Mesendoderm (in vitro differentiated cells): Measurements from ENCODE around the gene ALOXE3.
A peak's percentile ranks its signal among the peaks of the same experiment; 100 is the strongest.

Source experiments
- DNase-seq: peaks from one replicate; pipeline ENCODE4 v3.0.0; 2013
- H2AK5ac ChIP-seq: 2 replicates; pipeline ENCODE4 v1.6.1; 2013; ENCODE audit warnings: low read length, inconsistent platforms
- H2BK120ac ChIP-seq: 2 replicates; pipeline ENCODE4 v1.6.1; 2013; ENCODE audit warnings: low read depth, mild to moderate bottlenecking, low read length, moderate library complexity, mixed read lengths
- H2BK15ac ChIP-seq: replicated peaks from 2 replicates; pipeline ENCODE4 v1.6.1; 2013; ENCODE audit warnings: low read depth, mild to moderate bottlenecking, moderate library complexity
- H2BK5ac ChIP-seq: 2 replicates; pipeline ENCODE4 v1.6.1; 2013; ENCODE audit warnings: low read length, inconsistent platforms
- H3K18ac ChIP-seq: 2 replicates; pipeline ENCODE4 v1.6.1; 2013; ENCODE audit warnings: mild to moderate bottlenecking, low read length, mixed read lengths
- H3K23ac ChIP-seq: one replicate; pipeline ENCODE4 v1.6.1; 2013; ENCODE audit warnings: low read length
- H3K27ac ChIP-seq: 2 replicates; pipeline ENCODE4 v1.5.1; 2013; ENCODE audit warnings: low read depth, mild to moderate bottlenecking, inconsistent platforms, low read length, moderate library complexity
- H3K27me3 ChIP-seq: 2 replicates; pipeline ENCODE4 v1.6.1; 2013; ENCODE audit warnings: low read length, control low read depth, mild to moderate bottlenecking, inconsistent platforms; ENCODE audit not compliant: insufficient read depth, poor library complexity
- H3K36me3 ChIP-seq: 2 replicates; pipeline ENCODE4 v1.6.1; 2013; ENCODE audit warnings: low read length, inconsistent platforms; ENCODE audit not compliant: control insufficient read depth, insufficient read depth
- H3K4ac ChIP-seq: one replicate; pipeline ENCODE4 v1.6.1; 2013; ENCODE audit warnings: low read depth, mild to moderate bottlenecking, low read length, moderate library complexity
- H3K4me1 ChIP-seq: 2 replicates; pipeline ENCODE4 v1.6.1; 2013; ENCODE audit warnings: low read depth, low read length, inconsistent platforms; ENCODE audit not compliant: control insufficient read depth
- H3K4me2 ChIP-seq: 2 replicates; pipeline ENCODE4 v1.6.1; 2013; ENCODE audit warnings: low read length
- H3K4me3 ChIP-seq: 2 replicates; pipeline ENCODE4 v1.5.1; 2013; ENCODE audit warnings: mild to moderate bottlenecking, low read length
- H3K56ac ChIP-seq: one replicate; pipeline ENCODE4 v1.6.1; 2013; ENCODE audit warnings: low read length
- H3K79me1 ChIP-seq: 2 replicates; pipeline ENCODE4 v1.6.1; 2013; ENCODE audit warnings: low read length, inconsistent platforms
- H3K79me2 ChIP-seq: 2 replicates; pipeline ENCODE4 v1.6.1; 2013; ENCODE audit warnings: mild to moderate bottlenecking, low read length; ENCODE audit not compliant: control insufficient read depth, insufficient read depth
- H3K9ac ChIP-seq: 2 replicates; pipeline ENCODE4 v1.6.1; 2013; ENCODE audit warnings: low read length, inconsistent platforms
- H4K5ac ChIP-seq: one replicate; pipeline ENCODE4 v1.6.1; 2013; ENCODE audit warnings: low read length
- H4K8ac ChIP-seq: one replicate; pipeline ENCODE4 v1.6.1; 2013; ENCODE audit warnings: low read depth, mild to moderate bottlenecking, control low read depth, low read length, moderate library complexity
- WGBS: extraction: QIAGEN DNeasy Blood & Tissue Kit; methylation state at CpG from one replicate; pipeline ENCODE4 v1.1.7; 2013; ENCODE audit warnings: low lambda C conversion rate, missing lambda C conversion rate; ENCODE audit not compliant: insufficient coverage; ENCODE audit errors: extremely low coverage; 5-methylcytosine and 5-hydroxymethylcytosine counted together

Gene ALOXE3

DNA sequence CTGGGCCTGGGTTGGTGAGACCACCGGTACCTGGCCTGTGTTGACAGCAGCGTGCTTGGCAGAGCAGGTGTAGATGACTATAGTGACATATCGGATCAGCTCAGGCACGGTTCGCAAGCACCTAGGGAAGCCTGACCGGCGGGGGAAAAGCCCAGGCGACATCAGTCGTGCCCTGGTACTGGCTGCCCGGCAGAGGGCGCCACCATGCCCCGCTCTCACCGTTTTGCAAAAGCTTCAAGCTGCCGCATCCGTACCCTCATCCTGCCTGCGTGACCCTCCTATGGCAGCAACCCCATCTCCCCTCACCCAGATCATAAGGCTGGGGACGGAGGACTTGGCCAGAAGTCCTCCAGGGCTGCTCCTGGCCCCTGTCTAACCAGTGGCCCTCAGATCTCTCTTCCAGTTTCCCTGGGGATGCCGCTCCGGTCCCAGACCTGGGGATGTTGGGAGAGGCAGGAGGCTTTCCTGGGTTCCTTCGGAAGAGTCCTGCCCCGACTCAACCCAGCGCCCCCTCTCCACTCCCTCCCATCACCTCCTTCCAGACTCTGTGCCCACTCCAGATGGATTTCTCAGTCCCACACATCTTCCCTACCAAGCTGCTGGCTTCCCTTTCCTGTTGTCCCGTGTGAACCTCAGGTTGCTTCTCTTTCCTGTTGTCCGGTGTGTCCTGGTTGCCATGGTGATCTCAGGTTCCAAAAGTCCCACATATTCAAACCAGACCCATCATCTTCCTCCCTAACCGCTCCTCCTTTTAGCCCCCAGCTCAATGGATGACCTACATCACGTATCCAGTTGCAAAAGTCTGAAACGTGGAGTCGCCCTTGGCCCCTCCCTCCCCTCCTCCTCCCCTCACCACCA, 44.5 kb downstream of the ALOXE3 start:
- H3K4ac ChIP-seq: no peak overlapping the region
- H3K36me3 ChIP-seq: no peaks in the 10 kb centered on the region
- H3K4me3 ChIP-seq: no peak overlapping the region
- H2BK120ac ChIP-seq: no peak overlapping the region
- H3K9ac ChIP-seq: no peak overlapping the region
- DNase-seq: peak; percentile 83
- H3K18ac ChIP-seq: no peak overlapping the region
- H4K5ac ChIP-seq: no peak overlapping the region
- no peak overlapping the region for H2BK15ac ChIP-seq
- no CpG with 5 or more reads among the region's 28 CpGs for WGBS
- no peaks in the 10 kb centered on the region for H3K79me2 ChIP-seq
- peaks cover 41% of the 10 kb centered on the region for H3K27me3 ChIP-seq
- H3K79me1 ChIP-seq: no peaks in the 10 kb centered on the region
- H3K4me2 ChIP-seq: peak overlapping the region; percentile 35
- H2AK5ac ChIP-seq: no peak overlapping the region
- peaks cover 7% of the 10 kb centered on the region for H3K4me1 ChIP-seq
- no peak overlapping the region for H3K23ac ChIP-seq
- H3K56ac ChIP-seq: peak overlapping the region; percentile 53
- no peak overlapping the region for H2BK5ac ChIP-seq
- H4K8ac ChIP-seq: no peak overlapping the region
- no peak overlapping the region for H3K27ac ChIP-seq

DNA sequence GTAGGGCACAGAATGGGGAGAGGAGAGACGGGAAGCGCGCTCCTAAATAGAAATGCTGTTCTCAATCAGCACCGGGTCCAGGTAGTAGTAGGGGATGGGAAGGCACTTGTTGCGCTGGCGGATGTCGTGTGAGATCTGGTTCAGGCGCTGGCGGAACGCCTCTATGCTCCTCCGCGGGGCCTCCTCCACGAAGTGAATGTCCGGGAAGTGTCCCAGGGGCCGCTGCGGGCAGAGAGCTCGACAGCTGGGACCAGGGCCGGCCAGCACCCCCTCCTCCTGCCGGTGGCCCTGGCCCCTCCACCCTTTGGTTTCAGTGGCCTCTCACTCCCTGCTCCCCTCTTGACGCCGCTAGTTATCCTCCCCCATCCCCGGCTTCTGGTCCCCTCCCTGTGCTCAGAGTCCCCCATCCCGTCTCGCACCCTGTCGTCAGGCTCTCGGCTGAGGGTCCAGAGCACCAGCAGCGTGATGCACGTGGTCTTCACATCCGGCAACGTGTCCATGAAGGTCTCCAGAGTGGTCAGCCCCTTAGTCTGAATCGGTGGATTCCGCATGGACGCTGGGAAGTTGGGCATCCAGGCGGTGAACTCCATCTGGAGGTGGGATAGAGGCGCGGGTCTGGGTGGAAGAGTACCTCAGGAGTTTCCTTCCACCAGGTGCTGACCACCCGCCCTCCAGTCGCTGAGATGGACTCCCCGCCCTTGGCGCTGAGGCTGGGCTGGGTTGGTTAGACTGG, 45.4 kb downstream of the ALOXE3 start:
- H3K36me3 ChIP-seq: no peaks in the 10 kb centered on the region
- H3K27ac ChIP-seq: no peak overlapping the region
- no peak overlapping the region for H3K4me3 ChIP-seq
- no peak overlapping the region for H2BK5ac ChIP-seq
- no peak overlapping the region for H3K4ac ChIP-seq
- H3K23ac ChIP-seq: no peak overlapping the region
- H3K9ac ChIP-seq: no peak overlapping the region
- H3K4me2 ChIP-seq: peak overlapping the region; percentile 14
- no peak overlapping the region for H2BK120ac ChIP-seq
- H3K18ac ChIP-seq: no peak overlapping the region
- no peak overlapping the region for H4K5ac ChIP-seq
- no peaks in the 10 kb centered on the region for H3K79me1 ChIP-seq
- DNase-seq: no peak
- H2BK15ac ChIP-seq: no peak overlapping the region
- WGBS: no CpG with 5 or more reads among the region's 40 CpGs
- H3K4me1 ChIP-seq: peaks cover 7% of the 10 kb centered on the region
- no peak overlapping the region for H2AK5ac ChIP-seq
- peak overlapping the region; percentile 54 for H3K56ac ChIP-seq
- no peak overlapping the region for H4K8ac ChIP-seq
- no peaks in the 10 kb centered on the region for H3K79me2 ChIP-seq
- peaks cover 41% of the 10 kb centered on the region for H3K27me3 ChIP-seq

DNA sequence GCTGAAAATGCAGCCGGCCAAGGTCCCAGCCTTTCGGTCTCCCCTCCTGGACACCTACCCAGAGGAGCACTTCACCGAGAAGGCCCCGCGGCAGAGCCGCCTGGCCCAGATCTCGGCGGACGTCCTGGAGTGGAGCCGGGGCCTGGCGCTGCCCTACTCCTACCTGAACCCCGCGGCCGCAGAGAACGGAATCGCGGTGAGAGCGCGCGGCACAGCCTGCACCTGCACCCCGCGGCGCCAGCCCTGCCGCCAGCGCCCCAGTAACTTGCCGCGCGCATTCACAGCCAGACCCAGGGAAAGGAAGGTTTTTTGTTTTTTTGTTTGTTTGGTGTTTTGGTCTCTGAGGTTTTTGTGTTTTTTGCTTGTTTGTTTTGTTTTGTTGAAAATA, 46.0 kb downstream of the ALOXE3 start:
- Histone ChIP-seq H2BK5ac (no peak overlapping the region), H3K36me3 (no peaks in the 10 kb centered on the region), H4K5ac (no peak overlapping the region), H3K4me2 (no peak overlapping the region), H3K4me3 (no peak overlapping the region), H3K56ac (peak overlapping the region; percentile 49), H3K4me1 (peaks cover 7% of the 10 kb centered on the region), H3K27me3 (peaks cover 41% of the 10 kb centered on the region), H3K4ac (no peak overlapping the region), H3K79me2 (no peaks in the 10 kb centered on the region), H4K8ac (no peak overlapping the region), H3K27ac (no peak overlapping the region), H2BK120ac (no peak overlapping the region), H3K79me1 (no peaks in the 10 kb centered on the region), H3K23ac (no peak overlapping the region), H2BK15ac (no peak overlapping the region), H3K18ac (no peak overlapping the region), H3K9ac (no peak overlapping the region), H2AK5ac (no peak overlapping the region)
- WGBS: no CpG with 5 or more reads among the region's 28 CpGs
- DNase-seq: no peak

- Histone ChIP-seq H4K8ac (no peak overlapping the region), H3K27me3 (peaks cover 41% of the 10 kb centered on the region), H2BK5ac (no peak overlapping the region), H3K4me1 (peaks cover 7% of the 10 kb centered on the region), H3K23ac (no peak overlapping the region), H3K36me3 (no peaks in the 10 kb centered on the region), H3K4me2 (no peak overlapping the region), H3K56ac (no peak overlapping the region), H4K5ac (no peak overlapping the region), H3K79me1 (no peaks in the 10 kb centered on the region), H3K4me3 (no peak overlapping the region), H3K9ac (no peak overlapping the region), H3K4ac (no peak overlapping the region), H3K27ac (no peak overlapping the region), H3K18ac (no peak overlapping the region), H3K79me2 (no peaks in the 10 kb centered on the region), H2BK15ac (no peak overlapping the region), H2BK120ac (no peak overlapping the region), H2AK5ac (no peak overlapping the region)
- WGBS: no CpG with 5 or more reads among the region's 12 CpGs
- no peak for DNase-seq
These were observed 46.8 kb downstream of the ALOXE3 start for GRCh38 chr17:8071496-8071895.

DNA sequence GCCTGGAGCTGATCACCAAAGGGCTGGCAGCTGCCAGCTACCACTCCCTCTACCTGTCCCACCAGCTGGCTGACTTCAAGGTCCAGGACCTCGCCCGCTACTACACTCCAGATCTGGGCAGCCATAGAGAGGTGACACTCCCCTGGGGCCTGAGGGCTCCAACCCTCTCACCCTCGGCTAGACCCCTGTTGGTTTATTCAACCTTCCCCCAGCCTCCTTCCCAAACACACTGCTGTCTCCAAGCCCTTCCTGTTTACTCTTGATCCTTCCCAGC, 48.8 kb downstream of the ALOXE3 start:
- peaks cover 32% of the 10 kb centered on the region for H3K27me3 ChIP-seq
- peak overlapping the region; percentile 45 for H3K56ac ChIP-seq
- no peaks in the 10 kb centered on the region for H3K36me3 ChIP-seq
- H2BK15ac ChIP-seq: no peak overlapping the region
- no peak overlapping the region for H3K9ac ChIP-seq
- H3K4me1 ChIP-seq: peaks cover 7% of the 10 kb centered on the region
- no peak overlapping the region for H3K4me2 ChIP-seq
- no peak overlapping the region for H2BK5ac ChIP-seq
- H3K27ac ChIP-seq: peak overlapping the region; percentile 57
- no peak overlapping the region for H4K8ac ChIP-seq
- H3K79me2 ChIP-seq: no peaks in the 10 kb centered on the region
- no peak overlapping the region for H2BK120ac ChIP-seq
- H3K4me3 ChIP-seq: no peak overlapping the region
- DNase-seq: no peak
- no peak overlapping the region for H4K5ac ChIP-seq
- H3K4ac ChIP-seq: no peak overlapping the region
- H3K18ac ChIP-seq: no peak overlapping the region
- no CpG with 5 or more reads among the region's 3 CpGs for WGBS
- no peak overlapping the region for H2AK5ac ChIP-seq
- H3K23ac ChIP-seq: no peak overlapping the region
- no peaks in the 10 kb centered on the region for H3K79me1 ChIP-seq
